ENCODE measurements around the gene DTYMK. TPM values are rescaled to one million over a fixed set of nuclear protein-coding genes. Genes with fewer than 3 reads are reported as not detected.
A peak's percentile ranks its signal among the peaks of the same experiment; 100 is the strongest.

Gene DTYMK
- total and polyA plus RNA-seq, 3 donors from 2014 or later: 16.4 to 30.0 (median 27.4) TPM

DNA sequence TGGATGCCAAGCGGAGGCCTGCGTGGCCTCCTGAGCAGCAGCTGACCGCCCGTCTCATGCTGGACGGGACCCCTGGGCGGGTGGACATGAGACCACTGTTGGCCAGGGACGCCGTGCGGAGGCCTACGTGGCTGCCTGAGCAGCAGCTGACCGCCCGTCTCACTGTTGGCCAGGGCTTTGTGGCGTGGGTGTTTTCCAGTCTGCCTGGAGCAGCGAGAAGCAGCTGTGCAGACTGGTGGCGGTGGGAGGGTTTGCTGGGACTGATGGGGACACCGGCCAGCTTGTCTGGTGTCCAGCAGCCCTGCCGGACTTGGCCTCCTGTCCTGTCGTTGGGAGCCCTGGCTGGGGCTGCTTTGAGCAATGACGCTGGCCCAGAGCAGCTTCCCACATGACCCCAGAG, 42.0 kb upstream of the DTYMK start:
- H3K4me1 ChIP-seq: no peaks in the 10 kb centered on the region
- no peaks in the 10 kb centered on the region for H3K36me3 ChIP-seq (ENCODE audit: low read depth, missing control alignments)
- H3K27me3 ChIP-seq: no peaks in the 10 kb centered on the region
- no peak for DNase-seq
- TF ChIP-seq POLR2A (IDR thresholded peaks at IDR 0.05): no peak
- TF ChIP-seq, protein P1, sequence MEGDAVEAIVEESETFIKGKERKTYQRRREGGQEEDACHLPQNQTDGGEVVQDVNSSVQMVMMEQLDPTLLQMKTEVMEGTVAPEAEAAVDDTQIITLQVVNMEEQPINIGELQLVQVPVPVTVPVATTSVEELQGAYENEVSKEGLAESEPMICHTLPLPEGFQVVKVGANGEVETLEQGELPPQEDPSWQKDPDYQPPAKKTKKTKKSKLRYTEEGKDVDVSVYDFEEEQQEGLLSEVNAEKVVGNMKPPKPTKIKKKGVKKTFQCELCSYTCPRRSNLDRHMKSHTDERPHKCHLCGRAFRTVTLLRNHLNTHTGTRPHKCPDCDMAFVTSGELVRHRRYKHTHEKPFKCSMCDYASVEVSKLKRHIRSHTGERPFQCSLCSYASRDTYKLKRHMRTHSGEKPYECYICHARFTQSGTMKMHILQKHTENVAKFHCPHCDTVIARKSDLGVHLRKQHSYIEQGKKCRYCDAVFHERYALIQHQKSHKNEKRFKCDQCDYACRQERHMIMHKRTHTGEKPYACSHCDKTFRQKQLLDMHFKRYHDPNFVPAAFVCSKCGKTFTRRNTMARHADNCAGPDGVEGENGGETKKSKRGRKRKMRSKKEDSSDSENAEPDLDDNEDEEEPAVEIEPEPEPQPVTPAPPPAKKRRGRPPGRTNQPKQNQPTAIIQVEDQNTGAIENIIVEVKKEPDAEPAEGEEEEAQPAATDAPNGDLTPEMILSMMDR (IDR thresholded peaks at IDR 0.05): no peak
- H3K27ac ChIP-seq: peak overlapping the region in 1 of 2 donors; percentile 53
- no peak overlapping the region for H3K4me3 ChIP-seq
- intact Hi-C loops (cut with DNase I; ENCODE audit: low total_unique reads): no loop called here
- WGBS, 2 donors: 60 to 89% methylated on average over 4 to 19 of the region's 19 CpGs
- H3K9me3 ChIP-seq: no peaks in the 10 kb centered on the region

DNA sequence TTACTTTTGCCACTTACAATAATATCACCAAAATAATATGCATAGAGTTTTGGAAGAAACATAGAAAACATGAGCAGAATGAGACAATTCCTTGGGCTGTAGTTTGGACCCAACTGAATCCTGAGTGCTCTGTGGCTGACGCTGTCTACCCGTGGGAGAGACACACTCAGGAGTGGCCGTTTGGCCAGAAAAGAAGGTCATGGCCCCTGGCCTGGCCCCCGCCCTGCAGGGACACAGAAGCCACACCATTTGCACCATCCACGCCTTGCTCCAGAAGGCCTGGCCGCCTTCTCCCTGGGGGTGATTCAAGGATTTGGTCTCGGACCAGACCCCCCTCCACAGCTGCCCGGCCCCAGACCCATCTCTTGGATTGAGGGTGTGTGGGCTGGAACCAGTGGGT, 41.4 kb upstream of the DTYMK start:
- H3K9me3 ChIP-seq: no peaks in the 10 kb centered on the region
- peak overlapping the region in 1 of 2 donors; percentile 53 for H3K27ac ChIP-seq
- TF ChIP-seq, protein P1 (IDR thresholded peaks at IDR 0.05): no peak
- no peak for TF ChIP-seq POLR2A (IDR thresholded peaks at IDR 0.05)
- 73 to 83% methylated on average over 4 to 8 of the region's 8 CpGs for WGBS, 2 donors
- H3K4me1 ChIP-seq: no peaks in the 10 kb centered on the region
- no peak for DNase-seq
- intact Hi-C loops (cut with DNase I; ENCODE audit: low total_unique reads): no loop called here
- H3K36me3 ChIP-seq (ENCODE audit: low read depth, missing control alignments): no peaks in the 10 kb centered on the region
- H3K4me3 ChIP-seq: no peak overlapping the region
- H3K27me3 ChIP-seq: no peaks in the 10 kb centered on the region

DNA sequence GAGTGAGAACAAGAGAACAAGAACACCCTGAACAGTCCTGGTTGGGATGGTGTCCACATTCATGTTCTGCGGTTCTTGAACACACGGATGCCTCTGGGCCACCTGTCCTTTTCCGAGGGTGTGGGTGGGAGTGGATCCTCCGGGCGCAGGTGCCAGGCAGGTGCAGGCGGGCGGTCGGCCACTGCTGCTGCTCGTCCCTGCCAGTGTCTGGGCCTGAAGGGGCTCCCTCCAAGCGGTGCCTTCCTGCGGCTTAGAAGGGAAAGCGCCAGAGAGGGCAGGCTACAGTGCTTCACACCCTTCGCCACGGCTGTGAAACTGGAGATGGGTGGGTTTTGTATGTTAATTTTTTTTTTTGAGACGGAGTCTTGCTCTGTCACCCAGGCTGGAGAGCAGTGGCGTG, 39.8 kb upstream of the DTYMK start:
- Histone ChIP-seq H3K27me3 (no peaks in the 10 kb centered on the region), H3K4me1 (no peaks in the 10 kb centered on the region), H3K27ac (no peak overlapping the region), H3K9me3 (no peaks in the 10 kb centered on the region), H3K4me3 (no peak overlapping the region), H3K36me3 (ENCODE audit: low read depth, missing control alignments) (no peaks in the 10 kb centered on the region)
- 82 to 91% methylated on average over 10 to 16 of the region's 16 CpGs for WGBS, 2 donors
- intact Hi-C loops (cut with DNase I; ENCODE audit: low total_unique reads): no loop called here
- TF ChIP-seq, protein P1 (IDR thresholded peaks at IDR 0.05): no peak
- no peak for TF ChIP-seq POLR2A (IDR thresholded peaks at IDR 0.05)
- no peak for DNase-seq

DNA sequence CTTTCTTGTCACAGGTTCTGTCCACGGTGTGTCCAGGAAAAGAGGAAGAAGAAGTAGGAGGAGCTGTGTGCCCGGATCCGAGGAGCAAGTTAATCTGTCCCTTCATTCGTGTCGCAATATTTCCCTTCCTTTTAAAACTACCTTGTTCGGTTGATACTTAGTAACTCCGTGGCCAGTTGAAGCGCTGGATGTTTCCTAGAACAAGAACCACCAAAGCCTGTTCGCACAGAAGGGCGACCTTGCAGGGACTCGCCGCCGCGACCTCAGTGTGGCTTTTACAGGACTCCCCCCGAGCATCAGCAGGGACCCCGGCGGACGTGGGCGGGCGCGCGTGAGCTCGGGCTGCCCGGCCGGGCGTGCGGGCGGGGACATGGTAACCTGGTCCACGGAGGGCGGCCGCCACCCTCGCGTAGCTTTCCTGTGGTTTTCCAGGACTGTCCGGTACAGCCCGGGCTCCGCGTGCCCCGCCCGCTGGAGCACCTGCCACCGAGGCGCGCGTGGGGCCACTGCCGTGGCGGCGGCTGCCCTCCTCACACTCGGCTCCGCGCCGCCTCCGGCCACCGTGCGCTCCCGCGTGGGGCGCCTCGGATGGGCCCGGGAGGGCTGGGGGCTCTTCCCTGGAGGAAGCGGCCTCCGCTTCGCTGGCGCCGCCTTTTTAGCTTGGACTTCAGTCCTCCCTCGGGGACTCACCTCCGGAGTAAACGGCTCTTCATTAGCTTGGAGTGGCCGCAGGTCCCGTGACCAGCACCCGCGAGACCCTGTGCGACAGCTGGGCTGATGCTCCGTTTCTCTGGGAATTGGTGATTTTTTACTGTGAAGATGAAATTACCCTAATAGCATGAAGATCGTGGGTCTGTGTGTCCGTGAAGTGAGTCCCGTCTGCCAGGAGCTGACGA, 38.6 kb upstream of the DTYMK start:
- no peaks in the 10 kb centered on the region for H3K4me1 ChIP-seq
- 65 to 77% methylated on average over 42 to 76 of the region's 76 CpGs for whole genome bisulfite sequencing, 2 donors
- H3K9me3 ChIP-seq: no peaks in the 10 kb centered on the region
- H3K27me3 ChIP-seq: no peaks in the 10 kb centered on the region
- intact Hi-C loops (cut with DNase I; ENCODE audit: low total_unique reads): no loop called here
- no peak for TF ChIP-seq POLR2A (IDR thresholded peaks at IDR 0.05)
- TF ChIP-seq, protein P1 (IDR thresholded peaks at IDR 0.05): no peak
- no peak for DNase-seq
- H3K27ac ChIP-seq: no peak overlapping the region
- peak overlapping the region; percentile 21 to 26 for H3K4me3 ChIP-seq
- no peaks in the 10 kb centered on the region for H3K36me3 ChIP-seq (ENCODE audit: low read depth, missing control alignments)

All from testis (tissue), 3 donors.